ENCODE data around the gene CST7.
"Not testable (repeated sequence)": the region's sequence is repeated elsewhere in the genome, so short reads cannot be mapped to it uniquely, and the experiment has no call there.

The CST7 gene

GRCh38 chr20:24987244-24987643, 38.2 kb downstream of the CST7 start:
- peak; percentile 52 for DNase-seq

- no peak for DNase-seq
Measured at GRCh38 chr20:24987873-24988835, 39.1 kb downstream of the CST7 start.

- DNase-seq = no peak
Measured at GRCh38 chr20:24989162-24989561, 40.1 kb downstream of the CST7 start.

- DNase-seq = no peak
Measured at GRCh38 chr20:24990810-24991252, 41.8 kb downstream of the CST7 start.

GRCh38 chr20:24991897-24992486, 42.9 kb downstream of the CST7 start:
- no peak for DNase-seq

GRCh38 chr20:24992487-24993205, 43.6 kb downstream of the CST7 start, which contains the start of gene APMAP:
APMAP (minus strand) TSS chr20:24992751; CDS start chr20:24992688, 63 bp downstream.
- DNase-seq = peak; percentile 86

- peak; percentile 56 for DNase-seq
Measured at GRCh38 chr20:24993337-24994185, 44.5 kb downstream of the CST7 start.

- no peak for DNase-seq
Measured at GRCh38 chr20:24994186-24994465, 45.1 kb downstream of the CST7 start.

GRCh38 chr20:24994470-24995368, 45.6 kb downstream of the CST7 start:
- peak; percentile 60 for DNase-seq

GRCh38 chr20:24995741-24996448, 46.8 kb downstream of the CST7 start:
- DNase-seq = no peak

GRCh38 chr20:24996449-24997377, 47.6 kb downstream of the CST7 start:
- no peak for DNase-seq

GRCh38 chr20:24998121-24998520, 49.1 kb downstream of the CST7 start:
- DNase-seq = no peak

GRCh38 chr20:24998631-24999445, 49.8 kb downstream of the CST7 start:
- no peak for DNase-seq

GRCh38 chr20:24999568-24999967, 50.5 kb downstream of the CST7 start:
- DNase-seq = no peak

- DNase-seq = peak; percentile 41
Measured at GRCh38 chr20:25000268-25000801, 51.3 kb downstream of the CST7 start.

- DNase-seq = not testable (repeated sequence)
Measured at GRCh38 chr20:25001323-25001722, 52.3 kb downstream of the CST7 start.

- DNase-seq = no peak
Measured at GRCh38 chr20:25003002-25003401, 53.9 kb downstream of the CST7 start.

- peak; percentile 71 for DNase-seq
Measured at GRCh38 chr20:25005220-25005619, 56.2 kb downstream of the CST7 start.

Measured in DMS79 treated with DMSO at 0.1 percent for 48 hours (cell line).